Islet precursor cell (in vitro differentiated cells): Measurements from ENCODE around the gene IMMP2L.
"Not testable (repeated sequence)": the region's sequence is repeated elsewhere in the genome, so short reads cannot be mapped to it uniquely, and the experiment has no call there.

Experiments
- DNase-seq: peaks from one replicate; pipeline ENCODE4 v3.0.0-alpha.2; 2018

The IMMP2L gene

DNA sequence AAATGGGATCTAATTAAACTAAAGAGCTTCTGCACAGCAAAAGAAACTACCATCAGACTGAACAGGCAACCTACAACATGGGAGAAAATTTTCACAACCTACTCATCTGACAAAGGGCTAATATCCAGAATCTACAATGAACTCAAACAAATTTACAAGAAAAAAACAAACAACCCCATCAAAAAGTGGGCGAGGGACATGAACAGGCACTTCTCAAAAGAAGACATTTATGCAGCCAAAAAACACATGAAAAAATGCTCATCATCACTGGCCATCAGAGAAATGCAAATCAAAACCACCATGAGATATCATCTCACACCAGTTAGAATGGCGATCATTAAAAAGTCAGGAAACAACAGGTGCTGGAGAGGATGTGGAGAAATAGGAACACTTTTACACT, 111.6 kb downstream of the IMMP2L start:
- DNase-seq: not testable (repeated sequence)

GRCh38 chr7:111447502-111447901, 114.8 kb downstream of the IMMP2L start:
- DNase-seq: not testable (repeated sequence)

DNA sequence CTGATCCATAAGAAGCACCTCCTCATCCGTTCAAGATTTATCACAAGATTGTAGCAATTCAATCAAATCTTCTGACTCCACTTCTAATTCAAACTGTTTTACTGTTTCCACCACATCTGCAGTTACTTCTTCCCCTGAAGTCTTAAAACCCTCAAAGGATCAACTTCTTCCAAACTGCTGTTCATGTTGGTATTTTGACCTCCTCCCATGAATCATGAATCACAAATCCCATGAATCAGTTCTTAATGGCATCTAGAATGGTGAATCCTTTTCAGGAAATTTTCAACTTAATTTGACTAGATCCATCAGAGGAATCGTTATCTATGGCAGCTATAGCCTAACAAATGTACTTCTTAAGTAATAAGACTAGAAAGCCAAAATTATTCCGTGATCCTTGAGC, 122.3 kb downstream of the IMMP2L start:
- no peak for DNase-seq

DNA sequence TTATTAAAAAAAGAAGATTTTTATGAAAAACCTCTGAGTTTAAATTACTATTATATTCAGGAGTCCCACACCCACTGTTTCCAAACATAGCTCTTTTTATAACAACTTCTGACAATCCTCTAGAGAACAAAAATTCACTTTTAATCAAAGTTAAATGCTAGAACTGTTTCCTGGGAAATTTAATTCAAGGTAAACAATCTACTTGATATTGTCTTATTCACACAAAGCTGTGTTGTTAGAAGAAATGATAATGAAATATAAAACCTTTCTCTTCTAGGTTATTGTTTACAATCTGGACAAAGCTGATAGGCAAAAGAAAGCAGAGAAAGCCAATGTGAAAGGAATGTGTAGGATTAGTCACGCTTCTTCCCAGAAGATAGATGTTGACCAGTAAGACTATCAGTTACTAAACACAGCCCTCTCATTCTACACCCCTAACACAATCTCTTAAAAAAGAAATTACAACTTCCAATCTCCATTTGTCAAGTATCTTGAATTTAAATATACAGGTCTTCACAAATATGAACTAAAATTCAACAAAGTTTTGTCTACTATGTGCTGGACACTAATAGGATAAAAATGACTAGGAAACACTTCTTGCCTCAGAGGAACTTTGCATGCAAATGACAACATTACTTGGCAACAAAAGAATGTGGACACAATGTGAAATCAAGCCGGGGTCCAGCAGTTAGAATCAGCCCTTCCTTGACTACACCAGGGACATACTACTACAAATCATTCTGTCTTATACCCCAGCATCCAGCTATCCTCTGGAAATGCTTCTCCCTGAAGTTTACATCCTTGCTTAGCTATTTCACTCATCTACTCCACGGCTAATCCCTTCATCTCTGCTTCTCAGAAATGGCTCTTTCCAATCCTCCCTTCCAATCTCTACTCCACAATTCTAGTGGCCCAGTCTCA, 123.7 kb downstream of the IMMP2L start:
- peak; percentile 57 for DNase-seq

DNA sequence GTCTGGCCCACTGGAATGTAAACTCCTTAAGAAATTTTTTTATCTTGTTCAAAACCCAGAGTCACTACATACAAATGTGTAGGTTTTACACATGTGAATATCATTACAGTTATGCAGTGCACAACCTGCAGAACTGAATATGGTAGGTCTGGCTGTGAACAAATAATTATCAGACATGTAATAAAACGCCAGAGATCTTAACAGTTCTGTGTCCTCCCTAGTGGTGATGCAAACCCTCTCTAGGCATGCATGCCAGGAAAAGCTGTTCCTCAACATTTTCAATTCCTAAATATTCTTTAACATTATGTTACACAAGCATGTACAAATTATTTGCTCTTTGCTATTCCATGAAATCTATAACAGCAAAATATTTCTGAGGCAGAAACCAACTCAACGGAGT, 124.6 kb downstream of the IMMP2L start:
- no peak for DNase-seq

DNA sequence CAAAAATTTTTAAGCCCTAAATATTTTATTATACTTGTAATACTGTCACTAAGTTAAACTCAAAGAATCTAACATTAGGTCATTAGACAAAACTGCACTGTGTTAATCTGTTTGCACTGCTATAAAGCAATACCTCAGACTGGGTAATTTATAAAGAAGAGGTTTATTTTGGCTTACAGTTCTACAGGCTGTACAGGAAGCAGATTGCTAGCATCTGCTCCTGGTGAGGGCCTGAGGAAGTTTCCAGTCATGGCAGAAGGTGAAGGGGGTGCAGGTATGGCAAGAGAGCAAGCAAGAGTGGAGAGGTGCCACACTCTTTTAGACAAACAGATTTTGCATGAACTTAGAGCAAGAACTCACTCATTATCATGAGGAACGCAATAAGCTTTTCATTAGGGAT, 125.7 kb downstream of the IMMP2L start:
- no peak for DNase-seq

- DNase-seq: no peak
Observed at GRCh38 chr7:111433426-111433825, 128.9 kb downstream of the IMMP2L start.

- DNase-seq: no peak
Observed at GRCh38 chr7:111429781-111430180, 132.5 kb downstream of the IMMP2L start.

GRCh38 chr7:111424768-111425167, 137.5 kb downstream of the IMMP2L start:
- no peak for DNase-seq

GRCh38 chr7:111414374-111414773, 147.9 kb downstream of the IMMP2L start:
- DNase-seq: no peak

DNA sequence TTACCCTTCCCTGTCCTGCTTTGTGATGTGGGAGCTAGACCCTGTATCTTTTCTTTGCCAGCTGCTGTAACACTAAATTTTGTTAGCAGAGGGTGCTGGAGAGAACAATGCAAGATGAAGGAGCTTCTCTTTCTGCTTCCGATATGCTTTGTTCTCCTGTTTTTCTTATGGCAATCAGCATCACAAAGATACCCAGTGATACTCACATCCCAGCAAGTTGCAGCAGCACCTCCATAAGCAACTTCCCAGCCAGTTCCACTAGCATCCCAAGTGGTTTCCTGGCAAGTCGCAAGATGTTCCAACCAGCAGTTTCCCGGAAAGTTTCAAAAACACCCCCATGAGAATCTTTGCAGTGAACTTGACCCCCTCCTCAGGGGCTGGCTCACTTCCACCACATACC, 148.6 kb downstream of the IMMP2L start:
- no peak for DNase-seq

- no peak for DNase-seq
Observed at GRCh38 chr7:111410899-111411298, 151.4 kb downstream of the IMMP2L start.

DNA sequence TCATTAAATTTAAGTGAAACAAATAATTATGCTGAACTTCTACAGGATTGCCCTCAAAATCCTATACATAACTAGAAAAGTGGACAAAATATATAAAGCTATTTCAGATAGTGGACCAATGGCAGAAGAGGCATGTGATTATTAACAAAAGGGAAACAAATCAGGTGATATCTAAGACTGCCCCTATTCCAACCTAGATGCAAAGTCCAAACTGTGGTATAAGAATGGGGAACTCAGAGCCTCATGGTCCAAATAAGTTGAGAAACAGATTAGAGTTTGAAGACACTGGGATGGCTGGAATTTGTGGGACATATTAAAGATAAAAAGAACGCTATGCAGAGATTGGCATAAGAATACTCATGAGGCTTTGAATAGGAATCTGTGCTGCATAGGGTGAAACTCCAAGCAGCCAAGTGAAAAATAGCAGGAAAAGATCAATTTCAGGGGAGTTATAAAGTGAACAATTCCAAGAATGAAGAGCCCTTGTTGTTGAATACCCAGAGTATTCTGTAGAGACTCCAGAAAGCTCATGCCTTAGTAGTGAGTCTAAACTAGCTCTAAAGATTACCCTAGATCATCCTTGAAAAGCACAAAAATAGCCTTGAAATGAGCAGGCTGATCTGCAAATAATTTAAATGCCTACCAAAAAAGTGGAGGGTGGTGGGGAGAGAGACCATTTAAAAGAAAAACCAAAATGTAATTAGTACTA, 152.4 kb downstream of the IMMP2L start:
- DNase-seq: no peak

- DNase-seq: no peak
Observed at GRCh38 chr7:111408724-111409123, 153.6 kb downstream of the IMMP2L start.

DNA sequence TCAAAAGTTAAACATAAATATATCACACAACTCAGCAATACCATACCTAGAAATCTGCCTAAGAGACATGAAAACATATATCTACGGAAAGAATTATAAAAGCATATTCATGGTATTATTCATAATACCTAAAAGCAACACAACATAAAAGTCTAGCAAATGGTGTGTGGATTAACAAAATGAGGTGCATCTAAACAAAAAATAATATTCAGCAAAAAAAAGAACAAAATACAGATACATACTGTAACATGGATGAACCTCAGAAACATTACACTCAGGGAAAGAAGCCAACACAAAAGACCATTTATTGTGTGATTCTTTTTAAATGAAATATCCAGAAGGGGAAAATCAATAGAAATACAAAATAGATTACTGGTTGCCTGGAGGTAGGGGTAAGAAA, 155.0 kb downstream of the IMMP2L start:
- no peak for DNase-seq

DNA sequence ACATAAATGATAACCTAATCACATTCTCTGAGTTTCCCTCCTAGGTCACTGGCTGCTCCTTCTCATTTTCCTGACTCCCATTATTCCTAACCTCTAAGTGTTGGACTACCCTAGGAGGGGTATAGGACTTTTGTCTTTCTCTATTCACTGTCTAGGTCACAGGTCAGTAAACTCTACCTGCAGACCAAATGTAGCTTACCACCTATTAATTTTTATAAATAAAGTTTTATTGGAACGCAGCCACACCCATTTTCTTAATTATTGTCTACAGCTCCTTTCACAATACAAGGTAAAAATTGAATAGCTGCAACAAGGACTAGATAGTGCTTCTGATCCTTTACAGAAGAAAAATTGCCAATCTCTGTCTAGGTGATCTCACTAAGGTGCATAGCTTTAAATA, 156.7 kb downstream of the IMMP2L start:
- no peak for DNase-seq

- DNase-seq: no peak
Observed at GRCh38 chr7:111401516-111401915, 160.8 kb downstream of the IMMP2L start.

DNA sequence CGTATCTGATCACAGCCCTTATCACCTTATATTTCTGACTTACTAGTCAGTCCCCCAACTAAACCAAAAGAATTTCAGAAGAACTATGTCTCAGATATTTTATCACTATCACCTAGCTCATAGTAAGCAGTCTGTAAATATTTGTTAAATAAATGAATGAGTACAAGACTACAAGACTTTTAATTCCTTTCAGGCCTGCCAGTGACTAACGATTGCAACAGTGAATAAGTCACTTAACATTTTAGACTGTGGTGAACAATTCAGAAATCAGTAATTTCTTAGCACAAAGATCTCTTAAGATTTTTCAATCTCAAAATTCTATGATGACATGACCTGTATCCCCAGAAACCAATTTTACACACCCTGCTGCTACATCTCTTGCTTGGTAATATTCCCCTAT, 162.2 kb downstream of the IMMP2L start:
- no peak for DNase-seq

DNA sequence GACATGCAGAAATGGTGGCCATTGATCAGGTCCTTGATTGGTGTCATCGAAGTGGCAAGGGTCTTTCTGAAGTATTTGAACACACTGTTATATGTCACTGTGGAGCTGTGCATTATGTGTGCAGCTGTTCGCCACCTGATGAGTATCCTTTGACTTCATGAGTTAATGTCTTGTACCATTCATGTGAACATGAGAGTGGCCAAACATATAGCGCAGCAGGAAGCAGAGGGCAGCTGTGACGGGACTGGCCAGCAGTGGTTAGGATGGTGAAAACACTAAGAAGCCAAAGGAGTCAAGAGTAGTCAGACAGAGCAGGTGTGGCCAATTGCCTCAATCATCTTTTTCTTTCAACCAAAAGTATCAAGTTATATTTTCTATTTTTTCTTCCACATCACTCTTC, 167.4 kb downstream of the IMMP2L start:
- no peak for DNase-seq

- DNase-seq: no peak
Observed at GRCh38 chr7:111393011-111393754, 169.1 kb downstream of the IMMP2L start.

GRCh38 chr7:111392294-111392693, 170.0 kb downstream of the IMMP2L start:
- DNase-seq: no peak

DNA sequence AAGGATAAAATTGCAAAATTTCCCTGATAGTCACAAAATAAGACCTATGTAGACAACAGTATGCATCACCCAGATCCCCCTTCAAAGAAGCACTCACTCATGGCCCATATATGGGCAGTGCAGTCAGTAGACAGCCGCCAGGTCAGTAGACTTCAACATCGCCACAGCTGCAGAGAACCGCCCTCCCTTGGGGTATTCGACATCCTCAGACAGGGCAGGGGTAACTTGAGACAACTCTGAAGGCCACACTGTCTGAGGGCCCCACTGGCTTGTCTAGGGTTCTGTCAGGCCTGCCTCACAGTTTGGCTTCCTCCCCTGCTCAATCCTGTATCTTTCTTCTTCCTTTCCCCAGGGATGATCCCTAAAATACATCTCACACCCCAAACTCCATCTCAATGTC, 172.3 kb downstream of the IMMP2L start:
- peak; percentile 52 for DNase-seq

- DNase-seq: no peak
Observed at GRCh38 chr7:111388912-111389311, 173.4 kb downstream of the IMMP2L start.

- no peak for DNase-seq
Observed at GRCh38 chr7:111388016-111388415, 174.3 kb downstream of the IMMP2L start.
